ENCODE data around the gene LARP1B.
"Not testable (repeated sequence)": the region's sequence is repeated elsewhere in the genome, so short reads cannot be mapped to it uniquely, and the experiment has no call there.

The LARP1B gene

GRCh38 chr4:128241981-128242380, 180.9 kb downstream of the LARP1B start:
- CTCF ChIA-PET = interaction anchor here (1.3 to 1.9 kb wide), 2 partner anchors 11 kb away, joined by 6 to 8 read pairs; no protein-coding TSS in a partner anchor
- no peak for DNase-seq (ENCODE audit: extremely low spot score)
- TF ChIP-seq CTCF (IDR thresholded peaks at IDR 0.05; ENCODE audit: control extremely low read depth, extremely low read depth, low read depth, missing control alignments) = no peak
- POLR2A ChIA-PET = no interaction called here

GRCh38 chr4:128242601-128243000, 181.5 kb downstream of the LARP1B start:
- DNase-seq (ENCODE audit: extremely low spot score) = no peak
- TF ChIP-seq CTCF (IDR thresholded peaks at IDR 0.05; ENCODE audit: control extremely low read depth, extremely low read depth, low read depth, missing control alignments) = no peak
- ChIA-PET POLR2A (no interaction called here), CTCF (no interaction called here)

GRCh38 chr4:128244379-128244778, 183.3 kb downstream of the LARP1B start:
- ChIA-PET CTCF (interaction anchor here (1.2 kb wide), 1 partner anchor 23 kb away, joined by 4 read pairs; no protein-coding TSS in a partner anchor), POLR2A (no interaction called here)
- no peak for DNase-seq (ENCODE audit: extremely low spot score)
- TF ChIP-seq CTCF (IDR thresholded peaks at IDR 0.05; ENCODE audit: control extremely low read depth, extremely low read depth, low read depth, missing control alignments) = no peak

- CTCF ChIA-PET = interaction anchor here (1.2 to 1.4 kb wide), 2 partner anchors 22 to 67 kb away, joined by 3 to 4 read pairs; no protein-coding TSS in a partner anchor
- DNase-seq (ENCODE audit: extremely low spot score); POLR2A ChIA-PET: not testable (repeated sequence)
Measured at GRCh38 chr4:128245391-128245790, 184.3 kb downstream of the LARP1B start.

- ChIA-PET POLR2A (no interaction called here), CTCF (no interaction called here)
- TF ChIP-seq CTCF (IDR thresholded peaks at IDR 0.05; ENCODE audit: control extremely low read depth, extremely low read depth, low read depth, missing control alignments) = no peak
- DNase-seq (ENCODE audit: extremely low spot score) = no peak
Measured at GRCh38 chr4:128247906-128248305, 186.8 kb downstream of the LARP1B start.

- no peak for TF ChIP-seq CTCF (IDR thresholded peaks at IDR 0.05; ENCODE audit: control extremely low read depth, extremely low read depth, low read depth, missing control alignments)
- POLR2A ChIA-PET = no interaction called here
- CTCF ChIA-PET = no interaction called here
- no peak for DNase-seq (ENCODE audit: extremely low spot score)
Measured at GRCh38 chr4:128249787-128250668, 188.9 kb downstream of the LARP1B start.

- TF ChIP-seq CTCF (IDR thresholded peaks at IDR 0.05; ENCODE audit: control extremely low read depth, extremely low read depth, low read depth, missing control alignments) = no peak
- CTCF ChIA-PET = no interaction called here
- POLR2A ChIA-PET = no interaction called here
- DNase-seq (ENCODE audit: extremely low spot score) = no peak
Measured at GRCh38 chr4:128255906-128256305, 194.8 kb downstream of the LARP1B start.

Data from GM10248 (cell line).